Kidney capillary endothelial cell (primary cell): ENCODE data around the gene INPP5J.
"Not testable (repeated sequence)": the region's sequence is repeated elsewhere in the genome, so short reads cannot be mapped to it uniquely, and the experiment has no call there.

Experiments
- DNase-seq: peaks from one replicate; pipeline ENCODE4 v3.0.0-alpha.2; 2018; ENCODE audit warnings: low spot score

Gene INPP5J

GRCh38 chr22:31100762-31101525, 21.8 kb upstream of the INPP5J start:
- no peak for DNase-seq

- no peak for DNase-seq
Observed at GRCh38 chr22:31102441-31103081, 20.2 kb upstream of the INPP5J start.

- DNase-seq: no peak
Observed at GRCh38 chr22:31103111-31103510, 19.7 kb upstream of the INPP5J start.

- no peak for DNase-seq
Observed at GRCh38 chr22:31103899-31104694, 18.7 kb upstream of the INPP5J start.

- no peak for DNase-seq
Observed at GRCh38 chr22:31104869-31105268, 17.9 kb upstream of the INPP5J start.

GRCh38 chr22:31105282-31105929, 17.4 kb upstream of the INPP5J start:
- no peak for DNase-seq

GRCh38 chr22:31106001-31106571, 16.7 kb upstream of the INPP5J start:
- no peak for DNase-seq

- no peak for DNase-seq
Observed at GRCh38 chr22:31106731-31107177, 16.0 kb upstream of the INPP5J start.

GRCh38 chr22:31107178-31107893, 15.4 kb upstream of the INPP5J start, which contains the start of gene SELENOM:
Gene SELENOM (minus strand): TSS chr22:31107568. CDS start chr22:31107505, 63 bp downstream.
- DNase-seq: peak; percentile 97

- no peak for DNase-seq
Observed at GRCh38 chr22:31107894-31108218, 14.9 kb upstream of the INPP5J start.

- DNase-seq: not testable (repeated sequence)
Observed at GRCh38 chr22:31112547-31113091, 10.1 kb upstream of the INPP5J start.

GRCh38 chr22:31118046-31118820, 4.5 kb upstream of the INPP5J start:
- DNase-seq: no peak

GRCh38 chr22:31119026-31119717, 3.6 kb upstream of the INPP5J start:
- DNase-seq: no peak

GRCh38 chr22:31120230-31120629, 2.5 kb upstream of the INPP5J start:
- DNase-seq: no peak

GRCh38 chr22:31120642-31121041, 2.1 kb upstream of the INPP5J start:
- DNase-seq: no peak

- no peak for DNase-seq
Observed at GRCh38 chr22:31121403-31121802, 1.4 kb upstream of the INPP5J start.

- DNase-seq: no peak
Observed at GRCh38 chr22:31122196-31122531, 602 bp upstream of the INPP5J start.

GRCh38 chr22:31123292-31123602, 481 bp downstream of the INPP5J start:
- DNase-seq: no peak

GRCh38 chr22:31124290-31124689, 1.5 kb downstream of the INPP5J start:
- DNase-seq: no peak
